GM18505 (cell line): Measurements from ENCODE around the gene TDRD6.

Experiments used
- ATAC-seq: cut with Tn5 transposase; IDR thresholded peaks from one replicate; pipeline ENCODE4 v1.9.1; 2021; ENCODE audit not compliant: unreplicated experiment
- POLR2A ChIP-seq: IDR thresholded peaks from 4 replicates; pipeline ENCODE4 v1.6.1; 2011; ENCODE audit warnings: borderline replicate concordance; ENCODE audit not compliant: insufficient read depth, insufficient read length; ENCODE audit errors: extremely low read depth

TDRD6 gene

GRCh38 chr6:46706464-46706863 is 18.8 kb downstream of the TDRD6 start:
- no peak for ATAC-seq
- no peak for TF ChIP-seq POLR2A

GRCh38 chr6:46711491-46711890 is 23.8 kb downstream of the TDRD6 start:
- no peak for TF ChIP-seq POLR2A
- no peak for ATAC-seq

- TF ChIP-seq POLR2A: no peak
- no peak for ATAC-seq
Observed at GRCh38 chr6:46715141-46715540, 27.5 kb downstream of the TDRD6 start.

GRCh38 chr6:46719099-46719498 is 31.4 kb downstream of the TDRD6 start:
- TF ChIP-seq POLR2A: no peak

GRCh38 chr6:46720401-46720800 is 32.7 kb downstream of the TDRD6 start:
- ATAC-seq: no peak
- TF ChIP-seq POLR2A: no peak

More at GRCh38 chr6:46719099-46719498, 31.4 kb downstream of the TDRD6 start:
- no peak for ATAC-seq

GRCh38 chr6:46729787-46730326 is 42.2 kb downstream of the TDRD6 start:
- TF ChIP-seq POLR2A: no peak
- no peak for ATAC-seq

- no peak for TF ChIP-seq POLR2A
- ATAC-seq: no peak
Observed at GRCh38 chr6:46730921-46731461, 43.3 kb downstream of the TDRD6 start.

GRCh38 chr6:46733341-46733801 is 45.7 kb downstream of the TDRD6 start:
- TF ChIP-seq POLR2A: no peak
- no peak for ATAC-seq

GRCh38 chr6:46734867-46735719 is 47.4 kb downstream of the TDRD6 start, which contains the start of gene PLA2G7:
TSS of gene PLA2G7 (minus strand) at chr6:46735375. CDS start at chr6:46722891, 12,484 bp downstream.
- TF ChIP-seq POLR2A: no peak
- ATAC-seq: no peak

GRCh38 chr6:46735720-46736031 is 48.0 kb downstream of the TDRD6 start:
- ATAC-seq: no peak
- TF ChIP-seq POLR2A: no peak

GRCh38 chr6:46736906-46737305 is 49.2 kb downstream of the TDRD6 start:
- ATAC-seq: no peak
- no peak for TF ChIP-seq POLR2A

GRCh38 chr6:46741482-46741881 is 53.8 kb downstream of the TDRD6 start:
- no peak for ATAC-seq
- no peak for TF ChIP-seq POLR2A

- no peak for TF ChIP-seq POLR2A
- no peak for ATAC-seq
Observed at GRCh38 chr6:46741910-46742309, 54.2 kb downstream of the TDRD6 start.
